Thoracic aorta (tissue), 2 donors: ENCODE results near the gene MDP1. TPM values are rescaled to one million over a fixed set of nuclear protein-coding genes. Genes with fewer than 3 reads are reported as not detected.

Experiments used
- ATAC-seq: fragments of 150-250 bp; one replicate; pipeline ENCODE4 v1.8.0; 2017; ENCODE audit warnings: low read depth; ENCODE audit not compliant: insufficient number of reproducible peaks, low FRiP score
- DNase-seq: peaks from one replicate; pipeline ENCODE4 v3.0.0-alpha.2; 2020; ENCODE audit warnings: low spot score
- H3K27ac ChIP-seq, 2 donors: fragments of 200-600 bp; sonication (generic); 1 replicate in 1 of 2; 2 replicates in 1 of 2; pipeline ENCODE4 v1.5.1; 2016; ENCODE audit warnings: mild to moderate bottlenecking in 2 of 2, moderate library complexity in 2 of 2
- H3K27me3 ChIP-seq: fragments of 200-600 bp; sonication (generic); replicated peaks from 2 replicates; pipeline ENCODE4 v1.6.0; 2016; ENCODE audit warnings: mild to moderate bottlenecking; ENCODE audit not compliant: insufficient read depth
- H3K36me3 ChIP-seq: fragments of 200-600 bp; sonication (generic); one replicate; pipeline ENCODE4 v1.5.1; 2016
- H3K4me1 ChIP-seq, 2 donors: fragments of 200-600 bp; sonication (generic); 1 replicate in 1 of 2; 2 replicates in 1 of 2; pipeline versions ENCODE4 v1.5.1 to v1.6.0; 2016; ENCODE audit warnings: low read depth in 2 of 2, mild to moderate bottlenecking in 1 of 2; ENCODE audit not compliant: control insufficient read depth in 1 of 2
- H3K4me3 ChIP-seq: fragments of 200-600 bp; sonication (generic); 2 replicates; pipeline ENCODE4 v1.5.1; 2016; ENCODE audit warnings: mild to moderate bottlenecking
- H3K9me3 ChIP-seq: fragments of 200-600 bp; sonication (generic); 2 replicates; pipeline ENCODE4 v1.5.1; 2016
- total RNA-seq, 2 donors: library from RNA; depleted of rRNA; stranded (reverse); fragments of >200 nt; gene quantifications; one replicate each; pipeline versions ENCODE4 v1.1.0 to v1.2.3, GENCODE V29; 2016
- TF ChIP-seq, protein P1 (sequence below): fragments of 200-600 bp; sonication (generic); IDR thresholded peaks from one replicate; pipeline ENCODE4 v1.5.1; 2019; ENCODE audit warnings: antibody characterized with exemption

The MDP1 gene
- total RNA-seq: 10 to 100 TPM; 15.7 to 24.0 TPM

DNA sequence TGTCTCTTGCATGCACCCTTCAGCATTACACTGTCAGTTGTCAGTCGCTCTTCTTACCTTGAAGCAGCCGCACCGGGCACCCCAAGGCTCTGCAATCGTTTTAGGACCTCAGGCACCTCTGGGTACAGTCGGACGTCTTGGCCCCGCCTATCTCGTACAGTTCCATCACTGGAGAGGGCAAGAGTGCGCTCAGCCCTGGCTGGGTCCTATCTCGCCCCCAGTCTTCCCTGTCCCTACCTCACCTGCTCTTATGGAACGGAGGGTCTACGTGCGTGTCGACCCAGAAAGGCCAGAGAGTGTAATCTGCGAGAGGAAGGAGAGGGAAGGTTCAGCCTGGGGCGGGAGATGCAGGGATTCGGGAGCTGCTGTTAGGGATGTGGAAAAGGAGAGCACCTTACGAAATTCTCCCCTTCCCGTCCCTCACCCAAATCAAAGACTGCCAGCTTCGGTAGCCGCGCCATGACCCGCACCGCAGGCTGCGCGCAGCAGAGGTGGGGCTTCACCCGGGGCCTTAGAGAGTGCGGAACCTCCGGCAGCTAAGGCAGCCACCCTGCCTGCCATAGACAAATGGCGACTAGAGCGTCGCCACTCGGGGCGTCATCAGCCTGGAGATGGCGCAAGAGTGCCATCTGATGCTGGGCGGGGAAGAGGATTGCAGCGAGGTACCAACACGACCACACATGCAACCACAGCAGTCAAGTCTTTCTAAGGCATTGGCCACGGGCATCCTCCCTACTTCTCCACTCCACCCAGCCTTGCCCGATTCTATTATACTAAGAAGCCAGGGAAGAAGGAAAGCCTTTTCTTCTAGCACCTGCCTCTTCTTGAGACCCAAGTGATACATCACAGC lies at the start of gene MDP1:
Gene MDP1, minus strand, starts transcription at position 572 of the 850 bp plus-strand sequence. Its CDS starts 111 bp downstream, at position 461.
- ATAC-seq (peak; percentile 50), DNase-seq (peak; percentile 47)
- peak within 1 kb of the TSS; percentile 90 to 94 for H3K27ac ChIP-seq
- H3K27me3 ChIP-seq: no peaks in the 10 kb centered on the region
- peaks cover 8% of the 10 kb centered on the region for H3K36me3 ChIP-seq
- H3K9me3 ChIP-seq: no peaks in the 10 kb centered on the region
- peaks cover 19 to 36% of the 10 kb centered on the region in 2 donors for H3K4me1 ChIP-seq
- TF ChIP-seq, protein P1, sequence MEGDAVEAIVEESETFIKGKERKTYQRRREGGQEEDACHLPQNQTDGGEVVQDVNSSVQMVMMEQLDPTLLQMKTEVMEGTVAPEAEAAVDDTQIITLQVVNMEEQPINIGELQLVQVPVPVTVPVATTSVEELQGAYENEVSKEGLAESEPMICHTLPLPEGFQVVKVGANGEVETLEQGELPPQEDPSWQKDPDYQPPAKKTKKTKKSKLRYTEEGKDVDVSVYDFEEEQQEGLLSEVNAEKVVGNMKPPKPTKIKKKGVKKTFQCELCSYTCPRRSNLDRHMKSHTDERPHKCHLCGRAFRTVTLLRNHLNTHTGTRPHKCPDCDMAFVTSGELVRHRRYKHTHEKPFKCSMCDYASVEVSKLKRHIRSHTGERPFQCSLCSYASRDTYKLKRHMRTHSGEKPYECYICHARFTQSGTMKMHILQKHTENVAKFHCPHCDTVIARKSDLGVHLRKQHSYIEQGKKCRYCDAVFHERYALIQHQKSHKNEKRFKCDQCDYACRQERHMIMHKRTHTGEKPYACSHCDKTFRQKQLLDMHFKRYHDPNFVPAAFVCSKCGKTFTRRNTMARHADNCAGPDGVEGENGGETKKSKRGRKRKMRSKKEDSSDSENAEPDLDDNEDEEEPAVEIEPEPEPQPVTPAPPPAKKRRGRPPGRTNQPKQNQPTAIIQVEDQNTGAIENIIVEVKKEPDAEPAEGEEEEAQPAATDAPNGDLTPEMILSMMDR: peak; percentile 32
- peak within 1 kb of the TSS; percentile 97 for H3K4me3 ChIP-seq

DNA sequence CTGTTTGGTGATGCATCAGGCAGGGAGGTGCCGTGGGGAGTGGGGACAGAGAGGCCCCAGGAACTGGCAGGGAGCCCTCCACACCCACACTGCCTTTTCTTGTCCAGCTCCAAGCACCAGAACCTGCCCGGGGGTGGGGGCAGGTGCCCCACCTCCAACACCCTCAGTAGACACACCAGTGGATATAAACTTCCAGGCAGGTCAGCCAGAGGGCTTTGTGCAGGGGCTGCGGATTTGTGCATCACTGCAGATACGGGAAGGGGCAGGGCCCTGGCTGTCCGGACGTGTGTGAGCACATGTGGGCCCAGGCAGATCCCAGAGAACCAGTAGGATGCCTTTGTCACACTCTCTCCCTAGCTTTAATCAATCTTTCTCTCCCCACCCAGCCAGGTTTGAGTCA lies 48.4 kb upstream of the MDP1 start:
- TF ChIP-seq, protein P1: no peak
- H3K4me3 ChIP-seq: no peak overlapping the region
- peaks cover 9% of the 10 kb centered on the region for H3K36me3 ChIP-seq
- H3K9me3 ChIP-seq: no peaks in the 10 kb centered on the region
- no peaks in the 10 kb centered on the region for H3K27me3 ChIP-seq
- no peak for DNase-seq
- H3K4me1 ChIP-seq: peaks cover 0 to 3% of the 10 kb centered on the region in 2 donors
- H3K27ac ChIP-seq: no peak overlapping the region
- ATAC-seq: no peak

DNA sequence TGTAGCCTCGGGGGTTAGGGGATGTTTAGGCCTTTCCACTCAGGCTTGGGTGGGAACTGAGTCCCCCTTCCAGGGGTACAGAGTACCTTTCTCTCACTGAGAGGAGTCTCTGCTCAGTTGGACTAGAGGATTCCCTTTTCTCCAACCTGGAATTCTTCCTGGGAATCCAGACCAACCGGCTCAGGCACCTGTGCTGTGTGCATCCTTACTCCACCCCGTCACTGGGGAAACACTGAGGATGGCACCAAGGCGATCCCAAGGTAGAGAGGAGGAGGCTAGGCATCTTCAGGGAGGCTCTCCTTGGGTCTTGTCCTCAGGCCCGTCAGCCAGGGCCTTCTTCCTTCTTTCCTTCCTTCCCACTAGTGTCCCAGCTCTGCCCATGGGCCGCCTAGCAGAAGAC lies 48.0 kb upstream of the MDP1 start:
- Histone ChIP-seq H3K4me3 (no peak overlapping the region), H3K9me3 (no peaks in the 10 kb centered on the region), H3K27me3 (no peaks in the 10 kb centered on the region), H3K36me3 (peaks cover 9% of the 10 kb centered on the region), H3K27ac (no peak overlapping the region), H3K4me1 (peaks cover 0 to 7% of the 10 kb centered on the region in 2 donors)
- ATAC-seq: no peak
- TF ChIP-seq, protein P1: no peak
- no peak for DNase-seq

DNA sequence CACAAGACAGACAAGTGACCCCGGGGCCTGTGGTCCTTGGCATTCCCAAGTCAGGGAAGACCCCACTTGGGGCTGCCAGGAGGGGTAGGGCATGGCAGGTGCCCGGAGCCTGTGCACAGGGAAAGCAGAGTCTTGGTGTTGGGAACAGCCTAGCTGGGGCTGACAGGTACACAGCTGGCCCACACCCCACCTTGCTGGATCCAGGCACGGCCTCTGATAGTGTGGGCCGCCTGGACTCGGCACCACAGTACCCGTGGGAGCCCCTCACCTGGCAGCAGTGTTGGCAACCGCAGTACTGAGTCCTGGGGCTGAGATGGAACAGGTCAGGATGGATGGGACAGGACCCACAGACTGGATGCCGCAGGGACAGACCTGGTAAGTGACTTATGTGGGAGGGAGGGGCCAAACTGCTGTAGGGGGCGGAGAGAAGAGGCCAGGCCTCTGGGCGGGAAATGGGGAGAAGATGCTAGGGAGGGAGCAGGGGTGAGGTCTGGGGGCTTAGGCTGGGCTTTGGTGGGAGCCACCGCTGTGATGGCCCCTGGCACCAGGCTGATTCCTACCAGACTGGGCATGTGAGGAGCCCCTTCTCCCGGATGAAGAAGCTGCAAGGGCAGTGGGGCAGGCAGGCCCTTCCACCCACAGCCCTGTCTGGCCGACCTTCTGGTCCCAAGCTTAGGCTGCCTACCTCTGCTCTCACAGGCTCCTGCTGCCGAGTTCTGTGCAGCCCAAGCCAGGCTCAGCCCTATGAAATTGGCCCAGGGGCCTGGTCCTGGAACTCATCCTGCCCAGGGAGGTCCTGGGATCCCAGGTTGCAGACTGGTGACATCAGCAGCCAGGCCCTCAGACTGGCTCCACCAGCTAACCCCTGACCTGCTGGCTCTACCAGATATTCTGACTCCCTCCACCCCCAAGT lies 47.2 kb upstream of the MDP1 start, which contains the start of gene TGM1:
Gene TGM1, minus strand, starts transcription at position 357 of the 913 bp plus-strand sequence. CDS start 825 bp downstream, outside the sequence.
- ATAC-seq (no peak), DNase-seq (no peak)
- TF ChIP-seq, protein P1: no peak
- peaks cover 9% of the 10 kb centered on the region for H3K36me3 ChIP-seq
- no peak within 1 kb of the TSS for H3K27ac ChIP-seq
- H3K4me1 ChIP-seq: peaks cover 0 to 8% of the 10 kb centered on the region in 2 donors
- H3K4me3 ChIP-seq: no peak within 1 kb of the TSS
- H3K27me3 ChIP-seq: no peaks in the 10 kb centered on the region
- no peaks in the 10 kb centered on the region for H3K9me3 ChIP-seq

DNA sequence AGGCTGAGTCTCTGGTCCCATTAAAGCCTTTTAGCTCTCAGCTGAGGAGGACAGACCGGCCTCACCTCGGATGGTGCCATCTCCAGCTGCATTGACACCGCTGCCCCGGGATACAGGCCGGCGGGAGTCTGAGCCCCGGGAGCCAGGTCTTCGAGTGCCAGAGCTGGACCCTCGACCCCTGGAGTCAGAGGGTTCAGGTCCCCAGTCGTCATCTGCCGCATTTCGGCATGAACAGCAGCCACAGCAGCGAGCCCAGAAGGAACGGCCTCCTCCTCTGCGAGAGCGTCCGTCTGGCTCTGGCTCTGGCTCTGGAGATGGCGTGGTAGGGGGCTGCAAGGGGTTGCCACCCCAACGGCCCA lies 46.1 kb upstream of the MDP1 start:
- Histone ChIP-seq H3K4me3 (no peak overlapping the region), H3K27me3 (no peaks in the 10 kb centered on the region), H3K4me1 (peaks cover 0 to 8% of the 10 kb centered on the region in 2 donors), H3K36me3 (peaks cover 9% of the 10 kb centered on the region), H3K9me3 (no peaks in the 10 kb centered on the region), H3K27ac (no peak overlapping the region)
- ATAC-seq (no peak), DNase-seq (no peak)
- TF ChIP-seq, protein P1: no peak
